Measurements from ENCODE around the gene SCD5. TPM values are rescaled to one million over a fixed set of nuclear protein-coding genes. Genes with fewer than 3 reads are reported as not detected.

Gene SCD5
- total and polyA plus RNA-seq, 2 donors (not counting 3 experiments of a cell fraction or from before 2014, with no cell fraction given) = 38.4 to 38.5 TPM

- no peak overlapping the region for H2AFZ ChIP-seq (ENCODE audit: low read depth, low read length)
- no peak overlapping the region for H3K27ac ChIP-seq (ENCODE audit: insufficient read depth, low read depth, low read length)
- intact Hi-C loops (cut with micrococcal nuclease) (no loop called here), dilution Hi-C loops (cut with MboI; ENCODE audit: extremely low pct_ligation_motif_present, low sequenced_read_pairs) (no loop called here)
- no peak for FAIRE-seq
- H3K4me1 ChIP-seq (ENCODE audit: control insufficient read depth, extremely low read depth, insufficient read depth, low read length) = no peaks in the 10 kb centered on the region
- H3K9me1 ChIP-seq (replicated peaks; ENCODE audit: control insufficient read depth, extremely low read depth, insufficient read depth, low read length) = no peaks in the 10 kb centered on the region
- H3K4me2 ChIP-seq (ENCODE audit: insufficient read depth, low read length) = no peak overlapping the region
- POLR2A ChIA-PET = no interaction called here
- CTCF ChIA-PET = interaction anchor here (1.9 to 7.7 kb wide), 5 partner anchors 13 to 275 kb away, joined by 4 to 500 read pairs (median 11); partner anchors contain the start of gene SCD5
- no peak overlapping the region for H3K4me3 ChIP-seq (replicated peaks in 1 of 3; ENCODE audit: insufficient read depth in 1 of 3, low read depth in 1 of 3, low read length in 3 of 3)
- no peak for TF ChIP-seq FOS (IDR thresholded peaks at IDR 0.05; ENCODE audit: borderline replicate concordance, insufficient read depth, low read length)
- no peak for TF ChIP-seq MAX (IDR thresholded peaks at IDR 0.05; ENCODE audit: insufficient read depth, insufficient read length)
- no peak for TF ChIP-seq CTCF (IDR thresholded peaks at IDR 0.05; ENCODE audit: extremely low read depth in 1 of 2, insufficient read depth in 1 of 2, low read depth in 1 of 2, low read length in 2 of 2)
- TF ChIP-seq MYC (IDR thresholded peaks at IDR 0.05; ENCODE audit: low read depth, low read length) = no peak
- no peak for TF ChIP-seq JUN (IDR thresholded peaks at IDR 0.05; ENCODE audit: borderline replicate concordance, insufficient read depth, insufficient read length, low read depth)
- no peak for TF ChIP-seq POLR2AphosphoS5 (IDR thresholded peaks at IDR 0.05; ENCODE audit: insufficient read depth, low read depth, low read length)
- TF ChIP-seq GATA2 (IDR thresholded peaks at IDR 0.05; ENCODE audit: insufficient read depth, insufficient read length, low read depth, low read length) = no peak
- TF ChIP-seq POLR2A (IDR thresholded peaks at IDR 0.05; ENCODE audit: low read depth, low read length) = no peak
- no peak for TF ChIP-seq EZH2 (IDR thresholded peaks at IDR 0.05; ENCODE audit: borderline replicate concordance, low read depth, low read length, severe bottlenecking)
- H3K9ac ChIP-seq (replicated peaks; ENCODE audit: extremely low read depth, insufficient read depth, low read length) = no peak overlapping the region
- no peaks in the 10 kb centered on the region for H4K20me1 ChIP-seq (replicated peaks; ENCODE audit: control insufficient read depth, extremely low read depth, insufficient read depth, low read length)
- H3K9me3 ChIP-seq (replicated peaks; ENCODE audit: control insufficient read depth, insufficient read depth, low read length) = no peaks in the 10 kb centered on the region
- no peak for DNase-seq (ENCODE audit: low read depth, low spot score)
- H3K36me3 ChIP-seq (ENCODE audit: control insufficient read depth in 2 of 2, extremely low read depth in 1 of 2, insufficient read depth in 2 of 2, low read length in 2 of 2) = no peaks in the 10 kb centered on the region
- BruUV-seq (replicated peaks) = no TSS peak
- H3K79me2 ChIP-seq (ENCODE audit: control insufficient read depth, insufficient read depth, low read length) = no peaks in the 10 kb centered on the region
- H3K27me3 ChIP-seq (ENCODE audit: control insufficient read depth in 2 of 2, insufficient read depth in 2 of 2, low read length in 2 of 2) = no peaks in the 10 kb centered on the region
These were observed 57.4 kb downstream of the SCD5 start for GRCh38 chr4:82741188-82741587.

All from endothelial cell of umbilical vein (primary cell).